Measurements from ENCODE around the gene ZBTB17.

The ZBTB17 gene

DNA sequence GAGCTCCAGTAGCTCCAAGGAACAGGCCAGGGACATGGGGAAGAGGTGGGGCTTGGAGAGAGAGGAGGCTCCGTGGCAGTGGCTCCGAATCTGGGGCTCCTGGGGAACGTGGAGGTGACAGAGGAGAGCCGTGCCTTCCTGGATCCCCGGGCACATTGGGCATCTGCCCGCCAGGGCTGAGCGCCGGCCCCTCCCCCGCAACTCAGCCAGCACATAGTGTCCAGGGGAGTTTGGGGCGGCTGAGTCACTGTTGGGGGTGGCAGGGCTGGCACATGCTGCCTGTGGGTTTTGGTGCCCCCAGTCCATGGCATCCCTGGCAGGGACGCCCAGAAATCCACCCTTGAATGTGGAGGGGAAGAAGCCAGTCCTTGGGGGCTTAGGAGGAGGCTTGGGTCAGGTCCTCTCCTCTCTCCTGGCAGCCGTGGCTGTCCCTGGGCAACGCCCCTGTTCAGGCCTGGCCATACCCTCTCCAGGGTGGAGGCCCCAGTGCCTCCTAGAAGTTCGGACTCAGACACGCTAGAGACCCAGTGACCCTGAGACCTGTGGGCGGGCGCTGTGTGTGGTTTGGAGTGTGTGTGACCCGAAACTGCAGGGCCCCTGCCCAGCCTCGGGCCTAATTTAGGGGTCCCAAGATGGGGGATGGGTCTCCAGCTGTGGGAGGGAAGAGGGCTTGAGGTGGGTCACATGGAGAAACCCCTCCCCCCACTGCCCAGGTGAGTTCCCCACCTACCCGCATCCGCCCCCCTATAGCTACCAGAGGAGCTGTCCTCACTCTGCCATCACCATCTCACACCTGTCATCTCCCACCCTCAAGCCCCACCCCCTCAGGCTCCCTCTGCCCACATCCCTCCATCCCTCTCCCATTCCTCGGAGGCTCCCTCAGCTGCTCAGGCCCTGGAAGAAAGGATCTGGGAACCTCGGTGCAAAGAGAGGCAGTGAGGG lies 40.3 kb upstream of the ZBTB17 start:
- Histone ChIP-seq H3K9me3 (ENCODE audit: insufficient read depth, low read length) (no peaks in the 10 kb centered on the region), H4K20me1 (ENCODE audit: insufficient read depth, low read length) (no peaks in the 10 kb centered on the region), H3K4me3 (ENCODE audit: low read length) (no peak overlapping the region), H3K4me2 (ENCODE audit: low read length) (no peak overlapping the region), H3K36me3 (replicated peaks; ENCODE audit: low read depth, low read length) (no peaks in the 10 kb centered on the region), H3K4me1 (ENCODE audit: low read length) (peaks cover 12% of the 10 kb centered on the region), H3K9ac (ENCODE audit: low read length) (no peak overlapping the region), H3K79me2 (ENCODE audit: low read length) (no peaks in the 10 kb centered on the region), H2AFZ (ENCODE audit: low read depth, low read length) (no peak overlapping the region), H3K27ac (ENCODE audit: low read length) (no peak overlapping the region), H3K27me3 (ENCODE audit: low read depth, low read length) (no peaks in the 10 kb centered on the region; the same call in 1 of the 2 replicates)
- no peak for TF ChIP-seq EZH2phosphoT487 (IDR thresholded peaks at IDR 0.05; ENCODE audit: low read depth)
- TF ChIP-seq CTCF (IDR thresholded peaks at IDR 0.05; ENCODE audit: low read depth, low read length), result no peak

- Histone ChIP-seq H3K4me2 (ENCODE audit: low read length) (no peak overlapping the region), H3K9ac (ENCODE audit: low read length) (no peak overlapping the region), H4K20me1 (ENCODE audit: insufficient read depth, low read length) (no peaks in the 10 kb centered on the region), H3K27me3 (ENCODE audit: low read depth, low read length) (no peaks in the 10 kb centered on the region; the same call in 1 of the 2 replicates), H3K4me3 (ENCODE audit: low read length) (no peak overlapping the region), H3K27ac (ENCODE audit: low read length) (no peak overlapping the region), H2AFZ (ENCODE audit: low read depth, low read length) (no peak overlapping the region), H3K79me2 (ENCODE audit: low read length) (no peaks in the 10 kb centered on the region), H3K4me1 (ENCODE audit: low read length) (peaks cover 12% of the 10 kb centered on the region), H3K9me3 (ENCODE audit: insufficient read depth, low read length) (no peaks in the 10 kb centered on the region), H3K36me3 (replicated peaks; ENCODE audit: low read depth, low read length) (no peaks in the 10 kb centered on the region)
- TF ChIP-seq EZH2phosphoT487 (IDR thresholded peaks at IDR 0.05; ENCODE audit: low read depth) (no peak), CTCF (IDR thresholded peaks at IDR 0.05; ENCODE audit: low read depth, low read length) (no peak)
Observed at GRCh38 chr1:16015491-16015890, 39.6 kb upstream of the ZBTB17 start.

DNA sequence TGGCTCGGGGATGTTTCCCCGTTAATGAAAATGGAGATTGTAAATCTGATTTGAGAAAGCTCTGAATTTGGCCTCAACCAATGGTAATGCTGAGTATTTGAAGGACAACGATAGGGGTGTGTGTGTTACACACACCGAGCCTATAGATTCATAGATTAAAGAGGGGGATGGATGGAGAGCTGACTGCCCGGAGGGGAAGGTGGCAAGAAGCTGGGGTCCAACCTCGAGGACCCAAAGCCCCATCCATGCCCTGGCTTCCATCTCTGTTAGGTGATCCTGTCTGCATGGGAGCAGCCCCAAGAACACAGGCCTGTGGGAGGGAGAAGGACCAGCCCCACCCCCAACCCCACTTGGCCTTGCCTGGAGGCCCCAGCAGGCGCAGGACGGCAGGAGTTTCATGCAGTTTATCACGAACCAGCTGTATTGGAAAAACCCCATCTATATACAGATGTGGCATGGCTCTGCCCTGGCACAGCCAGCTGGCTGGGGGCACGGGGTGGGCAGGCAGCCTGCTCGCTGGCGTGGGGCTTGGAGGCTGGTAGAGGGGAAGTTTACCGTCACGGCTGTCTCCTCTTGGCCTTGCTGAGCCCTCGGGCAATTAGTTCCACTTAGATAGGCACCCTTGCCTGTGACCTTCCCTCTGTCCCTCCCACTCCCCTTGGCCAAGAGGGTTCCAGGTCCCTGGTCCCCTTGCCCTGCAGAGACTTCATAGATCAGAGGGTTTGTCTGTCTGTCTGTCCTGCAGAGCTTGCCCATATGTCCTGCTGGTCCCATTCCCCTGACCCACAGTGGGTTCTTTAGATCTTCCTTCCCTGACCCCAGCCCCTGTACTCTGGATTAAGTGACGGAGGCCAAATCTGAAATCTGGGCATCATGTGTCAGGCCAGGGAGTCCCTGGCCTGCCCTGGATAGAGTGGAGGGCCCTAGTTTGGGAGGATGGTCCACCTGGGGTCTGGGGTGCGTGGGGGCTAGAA lies 38.9 kb upstream of the ZBTB17 start:
- Histone ChIP-seq H3K79me2 (ENCODE audit: low read length) (no peaks in the 10 kb centered on the region), H3K36me3 (replicated peaks; ENCODE audit: low read depth, low read length) (no peaks in the 10 kb centered on the region), H2AFZ (ENCODE audit: low read depth, low read length) (no peak overlapping the region), H4K20me1 (ENCODE audit: insufficient read depth, low read length) (no peaks in the 10 kb centered on the region), H3K27me3 (ENCODE audit: low read depth, low read length) (no peaks in the 10 kb centered on the region; the same call in 1 of the 2 replicates), H3K9me3 (ENCODE audit: insufficient read depth, low read length) (no peaks in the 10 kb centered on the region), H3K4me2 (ENCODE audit: low read length) (peak overlapping the region; percentile 29), H3K4me3 (ENCODE audit: low read length) (no peak overlapping the region), H3K9ac (ENCODE audit: low read length) (no peak overlapping the region), H3K4me1 (ENCODE audit: low read length) (peaks cover 12% of the 10 kb centered on the region), H3K27ac (ENCODE audit: low read length) (no peak overlapping the region)
- TF ChIP-seq CTCF (IDR thresholded peaks at IDR 0.05; ENCODE audit: low read depth, low read length), result no peak
- TF ChIP-seq EZH2phosphoT487 (IDR thresholded peaks at IDR 0.05; ENCODE audit: low read depth), result no peak

GRCh38 chr1:16013908-16014258 lies 38.0 kb upstream of the ZBTB17 start:
- Histone ChIP-seq H3K79me2 (ENCODE audit: low read length) (no peaks in the 10 kb centered on the region), H3K27me3 (ENCODE audit: low read depth, low read length) (no peaks in the 10 kb centered on the region; the same call in 1 of the 2 replicates), H3K36me3 (replicated peaks; ENCODE audit: low read depth, low read length) (no peaks in the 10 kb centered on the region), H3K9ac (ENCODE audit: low read length) (no peak overlapping the region), H3K27ac (ENCODE audit: low read length) (no peak overlapping the region), H3K9me3 (ENCODE audit: insufficient read depth, low read length) (no peaks in the 10 kb centered on the region), H2AFZ (ENCODE audit: low read depth, low read length) (no peak overlapping the region), H3K4me1 (ENCODE audit: low read length) (peaks cover 12% of the 10 kb centered on the region), H3K4me3 (ENCODE audit: low read length) (no peak overlapping the region), H4K20me1 (ENCODE audit: insufficient read depth, low read length) (no peaks in the 10 kb centered on the region), H3K4me2 (ENCODE audit: low read length) (no peak overlapping the region)
- no peak for TF ChIP-seq EZH2phosphoT487 (IDR thresholded peaks at IDR 0.05; ENCODE audit: low read depth)
- TF ChIP-seq CTCF (IDR thresholded peaks at IDR 0.05; ENCODE audit: low read depth, low read length), result no peak
